Thyroid gland (tissue), 4 donors: ENCODE data around the gene GALNT14.

Experiments
- CTCF ChIP-seq, 6 experiments: fragments of 200-600 bp in 3 of 6; fragments of 450-650 bp in 3 of 6; sonication (generic) in 3 of 6; IDR thresholded peaks; one replicate each; pipeline ENCODE4 v1.5.1; 2016 to 2019; ENCODE audit warnings: antibody characterized with exemption in 6 of 6, mild to moderate bottlenecking in 2 of 6, inconsistent platforms in 1 of 6, moderate library complexity in 1 of 6
- POLR2A ChIP-seq, 2 donors: fragments of 450-650 bp; IDR thresholded peaks; one replicate each; pipeline ENCODE4 v1.6.1; 2017; ENCODE audit warnings: antibody characterized with exemption in 2 of 2, mild to moderate bottlenecking in 2 of 2, moderate library complexity in 1 of 2

GRCh38 chr2:31038385-31038784, 99.9 kb downstream of the GALNT14 start:
- TF ChIP-seq CTCF (IDR thresholded peaks at IDR 0.05) (no peak), POLR2A (IDR thresholded peaks at IDR 0.05) (no peak)
